ENCODE measurements around the gene CRABP1.

The CRABP1 gene

DNA sequence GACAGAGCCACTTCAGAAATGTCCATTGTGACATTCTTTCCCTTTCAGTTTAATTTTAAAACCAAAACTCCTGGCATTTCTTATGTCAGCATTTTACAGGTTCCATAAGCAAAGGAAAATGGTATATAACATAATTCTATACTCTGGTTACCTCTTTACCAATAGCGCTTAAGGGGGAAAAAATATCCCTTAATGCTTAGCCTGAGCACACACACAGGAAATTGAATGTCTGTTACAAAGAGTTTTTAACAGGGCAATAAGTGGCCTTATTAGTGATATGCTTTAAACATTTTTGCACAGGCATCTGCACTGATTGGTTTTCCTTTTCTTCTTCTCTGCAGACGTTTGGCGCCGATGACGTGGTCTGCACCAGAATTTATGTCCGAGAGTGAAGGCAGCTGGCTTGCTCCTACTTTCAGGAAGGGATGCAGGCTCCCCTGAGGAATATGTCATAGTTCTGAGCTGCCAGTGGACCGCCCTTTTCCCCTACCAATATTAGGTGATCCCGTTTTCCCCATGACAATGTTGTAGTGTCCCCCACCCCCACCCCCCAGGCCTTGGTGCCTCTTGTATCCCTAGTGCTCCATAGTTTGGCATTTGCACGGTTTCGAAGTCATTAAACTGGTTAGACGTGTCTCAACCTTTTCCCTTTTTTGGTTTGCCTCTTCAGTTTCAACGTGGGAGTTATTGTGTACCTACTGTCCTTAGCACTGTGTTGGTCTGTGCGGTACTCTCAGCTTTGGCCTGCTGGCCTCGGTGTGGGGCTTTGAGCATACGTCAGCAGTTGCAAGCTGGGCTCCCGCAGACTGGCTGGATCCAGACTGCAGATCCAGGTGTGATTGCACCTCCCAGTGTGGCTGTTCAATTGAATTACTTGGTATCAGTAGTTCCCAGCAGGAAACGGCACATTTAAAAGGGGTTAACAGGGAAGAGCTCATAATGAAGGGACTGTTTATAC lies 7.7 kb downstream of the CRABP1 start:
- DNase-seq (ENCODE audit: low read depth in 2 of 2) = no peak

GRCh38 chr15:78350058-78350457 lies 9.9 kb downstream of the CRABP1 start:
- DNase-seq (ENCODE audit: low read depth in 2 of 2) = no peak

- DNase-seq (ENCODE audit: low read depth in 2 of 2) = no peak
Measured at GRCh38 chr15:78351539-78351938, 11.4 kb downstream of the CRABP1 start.

DNA sequence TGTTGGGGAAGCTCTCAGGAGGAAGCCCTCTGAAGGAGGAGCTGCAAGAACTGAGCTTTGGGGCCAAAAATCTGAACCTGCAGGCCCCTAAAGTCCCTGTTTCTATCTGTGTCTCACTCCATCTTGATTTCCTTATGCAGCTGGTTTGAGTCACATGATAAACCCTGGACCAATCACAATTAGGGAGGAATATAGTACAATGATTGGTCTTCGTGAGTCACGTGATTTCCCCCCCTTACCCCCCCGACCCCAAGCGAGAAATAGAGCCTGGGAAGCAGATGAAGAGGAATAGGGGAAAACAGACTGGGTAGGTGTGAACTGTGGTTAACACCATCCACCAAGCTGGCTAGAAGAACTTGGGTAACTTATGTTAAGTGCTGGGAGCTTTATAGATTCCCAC lies 12.9 kb downstream of the CRABP1 start:
- no peak for DNase-seq (ENCODE audit: low read depth in 2 of 2)

- no peak for DNase-seq (ENCODE audit: low read depth in 2 of 2)
Measured at GRCh38 chr15:78355177-78355576, 15.0 kb downstream of the CRABP1 start.

DNA sequence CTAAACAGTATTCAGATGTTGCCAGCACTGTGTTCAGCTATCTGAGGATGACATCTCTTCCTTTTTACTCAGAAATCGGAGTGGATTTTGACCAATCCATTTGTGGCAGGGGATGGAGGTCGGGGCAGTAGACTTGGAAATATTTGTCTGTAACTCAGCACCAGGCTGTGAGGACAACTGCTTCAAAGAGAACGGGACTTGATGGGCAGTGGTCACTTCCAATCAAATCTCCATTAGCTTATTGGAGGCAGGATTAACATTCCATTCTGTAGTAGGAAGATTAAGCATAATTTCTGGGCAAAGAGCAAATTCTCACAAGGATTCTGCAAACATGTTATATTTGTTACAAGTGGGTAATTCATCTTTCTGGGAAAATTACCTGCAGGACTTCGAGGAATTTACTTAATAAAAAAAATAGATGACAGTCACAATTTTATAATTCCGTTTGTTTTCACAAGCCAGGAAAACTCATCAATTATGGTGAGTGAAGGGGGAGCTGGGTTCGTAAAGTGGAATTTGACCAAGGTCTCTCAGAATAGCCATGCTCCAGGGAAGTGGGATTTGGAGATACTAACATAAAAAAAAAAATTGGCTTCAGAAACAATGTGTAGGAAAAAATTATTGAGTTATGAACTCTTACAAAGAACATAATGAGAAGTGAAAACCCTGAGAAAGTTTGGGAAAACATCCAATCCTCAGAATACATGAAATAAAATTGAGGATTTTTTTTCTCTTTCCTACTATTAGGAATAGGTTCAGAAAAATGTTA lies 18.1 kb downstream of the CRABP1 start:
- no peak for DNase-seq (ENCODE audit: low read depth in 2 of 2)

DNA sequence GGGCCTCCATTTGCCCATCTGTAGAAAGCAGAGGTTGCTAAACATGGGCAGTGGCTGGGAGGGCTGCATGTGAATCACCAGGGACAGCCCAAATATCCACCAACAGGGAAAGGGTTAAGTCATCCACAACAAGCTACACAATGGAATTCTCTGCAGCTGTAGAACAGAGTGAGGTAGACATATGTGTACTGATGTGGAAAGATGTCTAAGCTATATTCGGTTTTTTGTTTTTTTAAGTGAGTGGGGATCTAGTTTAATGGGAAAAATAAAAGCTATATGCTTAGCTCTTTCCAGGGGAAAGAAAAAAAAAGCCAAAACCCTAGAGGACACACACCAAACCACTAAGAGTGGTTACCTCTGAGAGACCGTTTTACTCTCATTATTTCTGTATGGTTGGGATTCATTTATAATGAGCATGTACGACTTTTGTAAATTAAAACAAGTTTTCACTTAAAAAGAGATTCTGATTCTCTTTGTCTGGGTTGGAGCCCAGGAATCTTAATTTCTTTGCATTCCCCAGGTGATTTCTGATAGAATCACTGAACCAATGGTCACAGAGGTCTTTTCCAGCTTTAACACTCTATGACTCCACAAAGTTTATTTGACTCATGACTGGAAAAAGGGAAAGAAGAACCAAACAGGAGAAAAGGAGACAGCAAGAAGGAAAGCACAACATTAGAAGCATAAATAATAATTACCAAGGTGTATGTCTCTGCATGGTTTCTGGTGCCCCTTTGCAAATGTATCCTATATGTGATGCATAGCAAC lies 19.1 kb downstream of the CRABP1 start:
- no peak for DNase-seq (ENCODE audit: low read depth in 2 of 2)

DNA sequence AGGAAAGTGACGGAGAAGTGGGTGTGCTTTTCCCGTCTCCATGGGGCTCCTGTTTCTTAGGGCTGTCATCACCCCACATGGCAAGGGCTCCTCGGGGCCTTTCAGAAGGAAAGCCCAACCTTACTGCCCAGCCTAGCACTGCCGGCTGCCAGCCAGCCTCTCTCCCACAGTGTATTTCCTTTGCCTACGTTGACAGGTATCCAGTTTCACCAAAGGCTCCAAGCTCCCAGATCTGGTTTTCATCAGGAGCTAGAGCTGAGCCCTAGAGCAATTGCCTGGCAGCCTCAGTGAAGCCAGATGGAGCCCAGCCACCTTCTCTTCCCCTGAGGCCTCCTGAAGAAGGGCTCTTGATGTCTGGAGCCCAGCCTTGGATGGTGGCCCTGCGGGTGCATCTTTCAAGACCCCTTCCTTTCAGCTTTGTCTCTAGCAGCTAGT lies 20.2 kb downstream of the CRABP1 start:
- no peak for DNase-seq (ENCODE audit: low read depth in 2 of 2)

GRCh38 chr15:78360958-78361718 lies 21.0 kb downstream of the CRABP1 start:
- no peak for DNase-seq (ENCODE audit: low read depth in 2 of 2)

GRCh38 chr15:78361771-78362506 lies 21.8 kb downstream of the CRABP1 start:
- DNase-seq (ENCODE audit: low read depth in 2 of 2) = no peak

DNA sequence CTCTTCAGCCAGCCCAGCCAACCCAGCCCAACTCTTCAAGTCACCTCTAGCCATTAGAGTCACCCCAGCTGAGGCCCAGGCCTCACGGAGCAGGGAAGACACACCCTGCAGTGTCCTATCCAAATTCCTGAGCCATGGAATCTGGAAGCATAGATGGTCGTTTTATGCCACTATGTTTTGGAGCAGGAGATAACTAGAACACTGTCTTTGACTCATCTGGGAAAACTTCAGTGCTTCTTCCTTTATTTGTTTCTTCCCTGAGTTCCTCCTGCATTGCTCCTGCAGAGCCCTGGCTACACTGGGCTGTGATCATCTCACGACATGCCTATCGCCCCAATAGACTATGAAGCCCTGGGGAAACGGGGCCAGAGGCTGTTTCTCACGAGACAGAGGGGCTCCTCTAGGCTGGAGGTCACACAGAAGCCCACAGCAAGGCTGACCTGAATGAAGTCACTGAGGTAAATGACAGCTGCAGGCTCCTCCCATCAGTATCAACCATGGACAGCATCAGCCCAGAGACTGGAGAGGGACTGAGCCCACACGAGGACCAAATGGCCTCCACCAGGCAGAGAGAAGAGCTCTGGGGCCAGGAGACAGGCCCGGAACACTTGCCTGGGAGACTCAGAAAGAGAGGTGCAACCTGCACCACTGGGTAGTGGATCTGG lies 22.7 kb downstream of the CRABP1 start:
- DNase-seq (ENCODE audit: low read depth in 2 of 2) = no peak

- DNase-seq (ENCODE audit: low read depth in 2 of 2) = no peak
Measured at GRCh38 chr15:78363381-78363734, 23.2 kb downstream of the CRABP1 start.

DNA sequence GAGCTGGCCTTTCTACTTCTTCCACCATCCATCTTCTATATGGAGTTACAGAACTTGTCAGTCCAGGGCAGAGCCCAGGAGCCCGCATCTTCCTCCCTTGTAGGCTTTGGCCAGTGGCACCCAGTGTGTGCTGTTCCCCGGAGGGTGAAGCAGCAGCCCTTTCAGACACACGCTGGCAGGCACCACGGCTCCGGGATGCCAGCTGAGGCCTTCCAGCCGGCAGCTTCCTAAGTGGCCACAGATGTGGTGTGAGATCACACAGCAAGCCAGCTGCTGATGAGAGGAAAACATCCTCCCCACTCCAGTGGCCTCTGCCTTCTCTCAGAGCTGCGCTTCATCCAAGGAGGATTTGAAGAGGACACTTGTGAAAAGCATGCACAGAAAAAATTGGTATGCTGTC lies 24.1 kb downstream of the CRABP1 start:
- no peak for DNase-seq (ENCODE audit: low read depth in 2 of 2)

GRCh38 chr15:78365917-78366316 lies 25.8 kb downstream of the CRABP1 start:
- DNase-seq (ENCODE audit: low read depth in 2 of 2) = no peak

GRCh38 chr15:78366342-78366741 lies 26.2 kb downstream of the CRABP1 start:
- no peak for DNase-seq (ENCODE audit: low read depth in 2 of 2)

- DNase-seq (ENCODE audit: low read depth in 2 of 2) = no peak
Measured at GRCh38 chr15:78368651-78369050, 28.5 kb downstream of the CRABP1 start.

DNA sequence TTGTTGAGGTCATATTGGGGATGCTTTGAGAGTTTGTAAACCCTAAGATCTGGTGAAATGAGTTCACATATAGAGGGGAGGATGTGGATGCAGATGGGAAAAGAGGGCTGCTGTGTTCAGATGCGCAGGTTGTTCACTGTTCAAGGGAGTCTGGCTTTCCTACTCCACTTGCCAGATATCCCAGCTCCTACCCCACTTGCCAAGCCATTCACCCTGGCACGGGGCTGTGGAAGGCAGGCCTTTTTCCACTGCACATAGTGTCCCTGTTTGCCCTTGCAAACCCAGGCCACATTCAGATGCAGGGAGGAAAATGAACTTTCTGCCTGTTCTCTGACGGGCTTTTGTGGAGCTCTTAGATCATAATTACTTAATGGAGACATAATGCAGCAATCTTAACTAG lies 29.0 kb downstream of the CRABP1 start:
- no peak for DNase-seq (ENCODE audit: low read depth in 2 of 2)

- DNase-seq (ENCODE audit: low read depth in 2 of 2) = no peak
Measured at GRCh38 chr15:78370013-78370412, 29.9 kb downstream of the CRABP1 start.

- DNase-seq (ENCODE audit: low read depth in 2 of 2) = no peak
Measured at GRCh38 chr15:78372880-78373279, 32.7 kb downstream of the CRABP1 start.

Measured in stimulated activated CD4-positive, alpha-beta T cell treated with anti-CD3 and anti-CD28 coated beads, Interleukin-1b, Interleukin-23, amount 100 ng/mL, for 4 hours (primary cell).